Left colon (tissue), 2 donors: ENCODE data around the gene DBET. TPM values are rescaled to one million over a fixed set of nuclear protein-coding genes. Genes with fewer than 3 reads are reported as not detected.
"Not testable (repeated sequence)": the region's sequence is repeated elsewhere in the genome, so short reads cannot be mapped to it uniquely, and the experiment has no call there.

Source experiments
- ATAC-seq: fragments of 200-7000 bp; cut with Tn5 transposase; one replicate; pipeline ENCODE4 v1.9.1; 2020; ENCODE audit warnings: mild to moderate bottlenecking, moderate library complexity
- DNase-seq, 2 donors: peaks; one replicate each; pipeline ENCODE4 v3.0.0-alpha.2; 2020
- intact Hi-C, 2 donors: fragments of 100-400 bp; cut with DNase I in 1 of 2; cut with micrococcal nuclease in 1 of 2; formaldehyde crosslinking; loops; one replicate each; pipeline versions ENCODE4 v1.11.2 to v1.14.0; 2022; cut with DNase I, micrococcal nuclease
- total RNA-seq, 2 donors: library from RNA; stranded (reverse); fragmentation: NEBNext Ultra II Directional; extraction: Animal tissue kit (Norgen Biotek cat#: 25700); gene quantifications; one replicate each; pipeline ENCODE4 v1.2.1, GENCODE V29; 2021
- donor health status: DM: no; HTN: no; CAD: no.
- donor health status: DM: yes; HTN: yes; CAD: no.

Gene DBET
- total RNA-seq, 2 donors from 2014 or later, result not detected

GRCh38 chr4:190110570-190111295 is 46.4 kb downstream of the DBET start:
- ATAC-seq, DNase-seq, intact Hi-C loops: not testable (repeated sequence)

GRCh38 chr4:190112879-190113278 is 48.6 kb downstream of the DBET start:
- ATAC-seq, intact Hi-C loops, DNase-seq: not testable (repeated sequence)

GRCh38 chr4:190114991-190115390 is 50.7 kb downstream of the DBET start:
- ATAC-seq, intact Hi-C loops, DNase-seq: not testable (repeated sequence)

Other genes with a start within 250 kb of the DBET start
- gene FRG1, start 123.6 kb upstream of the DBET start, total RNA-seq, result 10 to 100 TPM; 25.2 to 34.5 TPM
- gene FRG2, start 37.2 kb upstream of the DBET start, total RNA-seq, result not detected
- not detected for gene DUX4, start 109.3 kb downstream of the DBET start, total RNA-seq